H1 (cell line): ENCODE data around the gene KIT. TPM values are rescaled to one million over a fixed set of nuclear protein-coding genes. Genes with fewer than 3 reads are reported as not detected.

Experiments used
- BRCA1 ChIP-seq: IDR thresholded peaks from 2 replicates; pipeline ENCODE4 v1.6.1; 2012; ENCODE audit warnings: low read depth, low read length, improper control_type of control experiment
- CEBPB ChIP-seq: IDR thresholded peaks from 2 replicates; pipeline ENCODE4 v1.6.1; 2012; ENCODE audit warnings: low read depth, low read length
- CTBP2 ChIP-seq: IDR thresholded peaks from 2 replicates; pipeline ENCODE4 v1.7.0; 2011; ENCODE audit warnings: borderline replicate concordance, mild to moderate bottlenecking, moderate library complexity, mixed read lengths, low read length; ENCODE audit not compliant: insufficient read depth, insufficient read length
- EZH2 ChIP-seq: fragments of 200-600 bp; sonication (generic); IDR thresholded peaks from 2 replicates; pipeline ENCODE4 v1.7.1; 2012; ENCODE audit warnings: low read depth, mild to moderate bottlenecking, moderate library complexity, low read length, inconsistent platforms; ENCODE audit not compliant: severe bottlenecking
- POLR2A ChIP-seq, 2 experiments: IDR thresholded peaks; 1 replicate in 1 of 2; 2 replicates in 1 of 2; pipeline ENCODE4 v1.6.1; 2011; ENCODE audit warnings: low read depth in 2 of 2, low read length in 2 of 2, mild to moderate bottlenecking in 2 of 2; ENCODE audit errors: control extremely low read depth in 1 of 2
- RBBP5 ChIP-seq: IDR thresholded peaks from 2 replicates; pipeline ENCODE4 v1.7.1; 2012; ENCODE audit warnings: low read depth, mild to moderate bottlenecking, inconsistent platforms, low read length, moderate library complexity, borderline replicate concordance
- SIX5 ChIP-seq: IDR thresholded peaks from 2 replicates; pipeline ENCODE4 v1.6.1; 2011; ENCODE audit warnings: mild to moderate bottlenecking, low read depth, low read length
- polyA plus RNA-seq, 7 experiments: library from polyadenylated mRNA; depleted of rRNA in 3 of 7; stranded (reverse) in 5 of 7; unstranded in 2 of 7; fragments of >200 nt in 5 of 7; fragments of 200-250 nt in 2 of 7; gene quantifications; 1 replicate in 5 of 7; 2 replicates in 1 of 7; 4 replicates in 1 of 7; pipeline versions ENCODE4 v1.2.1 to v1.2.3, GENCODE V29; 2011 to 2013; ENCODE audit warnings: missing spikeins in 2 of 7, mixed read lengths in 2 of 7
- total RNA-seq: library from RNA; stranded (reverse); fragmentation: NEBNext Ultra II Directional; extraction: Animal tissue kit (Norgen Biotek cat#: 25700); gene quantifications from 2 replicates; pipeline ENCODE4 v1.2.1, GENCODE V29; 2021

KIT gene
- total and polyA plus RNA-seq, 2 of the 8 experiments (the other 6 are each of a cell fraction or from before 2014, with no cell fraction given), result 14.4 to 24.8 TPM

GRCh38 chr4:54743562-54743961, 85.8 kb downstream of the KIT start (continued):
- TF ChIP-seq SIX5 (no peak), BRCA1 (no peak), CEBPB (no peak), POLR2A (IDR thresholded peaks at IDR 0.05; ENCODE audit: control extremely low read depth in 1 of 2, low read depth in 2 of 2, low read length in 2 of 2) (no peak), CTBP2 (no peak), EZH2 (no peak), RBBP5 (no peak)
- TF ChIP-seq, all 59 proteins: peak for 0
